ENCODE results near the gene ARHGEF39. TPM values are rescaled to one million over a fixed set of nuclear protein-coding genes. Genes with fewer than 3 reads are reported as not detected.
"Not testable (repeated sequence)": the region's sequence is repeated elsewhere in the genome, so short reads cannot be mapped to it uniquely, and the experiment has no call there.

The ARHGEF39 gene
- total RNA-seq, 1 donor from 2014 or later: 0.48 TPM

DNA sequence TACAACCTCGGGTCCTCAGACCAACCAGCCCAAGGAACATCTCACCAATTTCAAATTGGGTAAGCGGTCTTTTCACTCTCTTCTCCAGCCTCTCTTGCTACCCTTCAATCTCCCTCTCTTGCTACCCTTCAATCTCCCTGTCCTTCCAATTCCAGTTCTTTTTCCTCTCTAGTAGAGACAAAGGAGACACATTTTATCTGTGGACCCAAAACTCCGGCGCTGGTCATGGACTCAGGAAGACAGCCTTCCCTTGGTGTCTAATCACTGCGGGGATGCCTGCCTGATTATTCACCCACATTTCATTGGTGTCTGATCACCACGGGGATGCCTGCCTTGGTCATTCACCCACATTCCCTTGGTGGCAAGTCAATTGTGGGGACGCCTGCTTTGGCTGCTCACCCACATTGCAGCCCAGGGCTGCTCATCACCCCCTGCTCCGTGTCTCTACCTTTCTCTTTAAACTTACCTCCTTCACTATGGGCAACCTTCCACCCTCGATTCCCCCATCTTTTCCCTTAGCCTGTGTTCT, 27.5 kb downstream of the ARHGEF39 start:
- intact Hi-C loops (cut with DNase I): not testable (repeated sequence)

DNA sequence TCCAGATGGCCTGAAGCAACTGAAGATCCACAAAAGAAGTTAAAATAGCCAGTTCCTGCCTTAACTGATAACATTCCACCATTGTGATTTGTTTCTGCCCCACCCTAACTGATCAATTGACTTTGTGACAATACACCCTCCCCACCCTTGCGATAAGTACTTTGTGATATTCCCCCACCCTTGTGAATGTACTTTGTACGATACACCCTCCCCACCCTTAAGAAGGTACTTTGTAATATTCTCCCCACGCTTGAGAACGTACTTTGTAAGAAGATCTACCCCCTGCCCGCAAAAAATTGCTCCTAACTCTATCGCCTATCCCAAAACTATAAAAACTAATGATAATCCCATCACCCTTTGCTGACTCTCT, 28.1 kb downstream of the ARHGEF39 start:
- DNase-seq (ENCODE audit: low spot score); intact Hi-C loops (cut with DNase I): not testable (repeated sequence)

More for the DNA sequence above, 27.5 kb downstream of the ARHGEF39 start:
- DNase-seq (ENCODE audit: low spot score): not testable (repeated sequence)

DNA sequence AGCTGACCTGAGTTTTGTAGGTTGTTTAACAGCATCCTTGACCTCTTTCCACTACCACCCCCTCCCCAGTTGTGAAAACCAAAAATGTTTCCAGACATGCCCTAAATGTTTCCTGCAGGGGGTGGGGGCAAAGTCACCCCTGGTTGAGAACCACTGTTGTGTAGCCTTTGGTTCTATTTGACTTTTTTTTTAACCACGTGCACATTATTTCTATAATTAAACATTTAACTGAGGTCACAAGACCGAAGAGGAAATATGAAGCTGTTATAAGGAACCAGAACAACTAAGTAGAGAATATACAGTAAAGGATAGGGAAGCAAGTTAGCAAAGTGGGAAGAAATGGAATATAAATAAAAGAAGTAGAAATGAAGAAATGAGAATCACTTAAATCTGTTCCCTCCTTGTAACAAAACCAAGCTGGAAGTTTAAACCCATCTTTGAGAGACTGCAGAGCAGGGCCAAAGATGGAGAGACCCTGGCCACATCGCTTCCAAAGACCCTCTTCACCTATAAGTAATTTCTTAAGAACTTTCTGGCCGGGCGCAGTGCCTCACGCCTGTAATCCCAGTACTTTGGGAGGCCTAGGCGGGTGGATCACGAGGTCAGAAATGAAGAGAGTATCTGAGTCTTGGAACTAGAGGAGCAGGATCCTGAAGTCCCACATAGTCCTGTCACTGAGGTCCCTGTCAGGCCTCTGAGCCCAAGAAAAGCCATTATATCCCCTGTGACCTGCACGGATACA, 28.7 kb downstream of the ARHGEF39 start:
- intact Hi-C loops (cut with DNase I): no loop called here
- DNase-seq (ENCODE audit: low spot score): no peak

DNA sequence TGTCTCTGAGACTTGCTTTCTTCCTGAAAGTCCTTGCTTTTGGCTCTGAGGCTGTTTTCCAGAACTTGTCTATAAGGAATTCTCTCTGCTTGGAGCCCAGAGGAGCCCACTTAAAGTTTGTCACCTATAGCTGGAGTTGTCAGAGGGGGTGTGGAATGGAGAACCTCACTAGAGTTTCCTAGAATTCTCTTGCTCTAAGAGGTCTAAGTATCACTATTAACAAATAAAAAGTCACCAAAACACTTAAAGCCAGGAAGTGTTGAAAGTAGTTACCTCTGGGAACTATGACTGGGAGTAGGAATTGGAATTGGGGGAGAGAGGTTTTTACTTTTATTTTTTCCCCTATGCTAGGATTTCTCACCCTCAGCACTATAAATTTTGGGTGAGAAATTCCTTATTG, 29.3 kb downstream of the ARHGEF39 start:
- intact Hi-C loops (cut with DNase I): no loop called here
- DNase-seq (ENCODE audit: low spot score): no peak

DNA sequence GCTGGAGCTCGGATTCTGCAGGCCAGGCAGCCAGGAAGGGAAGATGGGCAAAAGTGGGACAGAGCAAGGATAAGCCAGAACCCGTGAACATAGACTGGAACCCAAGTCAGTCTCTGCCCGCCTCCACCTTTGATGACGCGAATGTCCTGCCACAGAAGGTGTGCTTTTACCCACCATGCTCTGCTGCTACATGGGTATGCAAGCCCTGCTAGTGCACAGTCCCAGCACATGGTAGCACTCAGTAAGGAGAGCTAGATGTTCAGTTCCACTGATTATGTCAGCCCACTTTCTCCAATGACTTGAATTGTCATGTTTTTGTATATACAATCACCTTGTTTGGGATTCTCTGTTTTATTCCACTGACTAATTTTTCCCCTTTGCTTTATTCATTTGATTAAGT, 35.4 kb downstream of the ARHGEF39 start:
- intact Hi-C loops (cut with DNase I): no loop called here
- no peak for DNase-seq (ENCODE audit: low spot score)

DNA sequence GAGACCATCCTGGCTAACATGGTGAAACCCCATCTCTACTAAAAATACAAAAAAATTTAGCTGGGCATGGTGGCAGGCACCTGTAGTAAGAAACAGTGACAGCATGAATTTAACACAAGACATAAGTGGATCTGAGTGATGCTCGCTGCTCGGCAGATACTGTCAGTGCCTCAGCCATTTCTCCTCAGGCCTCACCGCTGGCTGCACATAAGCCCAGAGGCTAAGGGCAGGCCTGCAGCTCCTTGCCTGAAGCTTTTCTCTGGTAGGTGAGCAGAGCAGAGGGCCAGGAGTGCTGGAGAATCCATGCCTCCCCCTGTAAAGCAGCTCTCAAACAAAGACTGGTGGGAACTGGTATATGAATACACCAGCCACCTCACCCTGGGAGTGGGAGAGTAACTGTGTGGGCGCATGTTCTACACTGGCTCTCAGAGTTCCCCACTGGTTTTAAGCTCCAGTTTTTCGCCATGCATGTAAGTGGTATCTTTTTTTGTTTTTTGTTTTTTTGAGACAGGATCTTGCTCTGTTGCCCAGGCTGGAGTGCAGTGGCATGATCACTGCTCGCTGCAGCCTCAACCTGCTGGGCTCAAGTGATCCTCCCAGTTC, 36.5 kb downstream of the ARHGEF39 start:
- DNase-seq (ENCODE audit: low spot score): peak; percentile 20
- intact Hi-C loops (cut with DNase I): no loop called here

DNA sequence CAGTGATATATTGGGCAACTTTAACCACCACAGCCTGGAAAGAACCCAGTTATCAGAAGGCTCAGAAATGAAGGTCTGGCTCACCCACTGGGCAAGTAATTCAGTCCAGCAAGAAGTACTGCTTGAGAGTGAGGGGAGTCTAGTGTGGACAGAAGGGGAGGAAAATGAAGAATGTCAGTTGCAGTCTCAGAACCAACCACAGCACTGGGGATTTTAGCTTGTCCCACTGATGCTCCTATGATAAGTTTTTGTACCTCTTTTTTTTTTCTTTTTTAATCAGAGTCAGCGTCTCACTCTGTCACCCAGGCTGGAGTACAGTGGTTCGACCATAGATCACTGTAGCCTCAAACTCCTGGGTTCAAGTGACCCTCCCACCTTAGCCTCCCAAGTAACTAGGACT, 37.4 kb downstream of the ARHGEF39 start:
- intact Hi-C loops (cut with DNase I): no loop called here
- no peak for DNase-seq (ENCODE audit: low spot score)

DNA sequence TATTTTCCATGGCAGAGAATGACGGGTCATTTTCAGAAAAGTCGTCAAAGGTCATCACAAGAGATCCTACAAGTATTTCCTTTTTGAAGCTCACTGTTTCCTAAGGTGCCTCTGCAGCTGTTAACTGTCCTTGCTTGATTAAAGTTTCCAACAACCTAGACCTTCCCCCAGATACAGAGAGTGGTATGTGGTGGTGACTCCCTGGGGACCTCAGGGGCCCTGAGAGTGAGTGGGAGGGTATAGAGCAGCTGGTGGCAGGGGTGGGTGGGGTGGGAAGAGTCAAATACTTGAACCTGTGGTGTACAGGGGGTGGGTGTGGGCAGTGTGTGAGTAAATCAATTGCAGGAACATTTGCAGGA, 45.2 kb downstream of the ARHGEF39 start:
- intact Hi-C loops (cut with DNase I): no loop called here
- no peak for DNase-seq (ENCODE audit: low spot score)

DNA sequence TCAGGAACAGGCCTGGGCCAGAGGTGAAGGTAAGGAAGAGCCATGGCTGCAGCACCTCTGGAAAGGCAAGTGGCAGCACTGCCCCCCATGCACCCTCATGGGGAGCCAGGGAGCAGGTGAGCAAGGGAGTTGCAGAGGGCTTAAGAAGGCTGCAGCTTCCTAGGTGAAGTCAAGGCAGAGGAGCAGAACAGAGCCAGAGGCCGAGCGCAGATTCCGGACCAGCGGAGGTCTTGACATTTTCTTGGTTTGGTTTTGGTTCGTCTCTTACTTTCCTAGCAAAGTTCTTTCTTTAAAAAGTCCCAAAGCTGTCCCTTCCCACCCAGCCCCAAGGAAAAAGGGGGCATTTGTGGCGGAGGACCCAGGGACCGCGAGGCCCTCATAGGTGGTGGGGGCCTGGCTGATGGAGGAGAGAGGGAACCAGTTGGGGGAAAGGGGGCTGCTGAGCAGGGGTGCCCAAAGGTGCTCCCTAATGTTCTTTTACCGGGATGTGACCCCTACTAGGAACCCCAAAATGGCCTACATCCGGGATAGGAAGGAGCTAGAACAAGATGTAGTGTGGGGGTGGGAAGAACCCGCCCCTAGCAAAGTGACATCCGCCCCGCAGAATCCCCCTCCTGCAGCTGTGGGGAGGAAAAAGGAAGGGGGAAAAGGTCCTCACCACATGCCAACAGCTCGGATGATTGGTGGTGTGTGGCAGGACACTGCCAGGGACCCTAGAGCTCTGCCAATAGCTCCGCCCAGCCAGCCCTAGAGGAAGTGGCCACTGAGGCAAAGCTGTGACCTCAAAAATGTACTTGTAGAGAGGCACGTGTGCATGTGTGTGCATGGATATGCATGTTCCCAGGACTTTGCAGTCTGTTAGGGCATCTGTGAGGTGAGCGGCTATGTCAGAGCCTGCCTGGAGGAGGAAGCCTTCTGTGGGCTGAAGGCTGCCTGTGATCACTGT, 45.9 kb downstream of the ARHGEF39 start:
- intact Hi-C loops (cut with DNase I): no loop called here

DNA sequence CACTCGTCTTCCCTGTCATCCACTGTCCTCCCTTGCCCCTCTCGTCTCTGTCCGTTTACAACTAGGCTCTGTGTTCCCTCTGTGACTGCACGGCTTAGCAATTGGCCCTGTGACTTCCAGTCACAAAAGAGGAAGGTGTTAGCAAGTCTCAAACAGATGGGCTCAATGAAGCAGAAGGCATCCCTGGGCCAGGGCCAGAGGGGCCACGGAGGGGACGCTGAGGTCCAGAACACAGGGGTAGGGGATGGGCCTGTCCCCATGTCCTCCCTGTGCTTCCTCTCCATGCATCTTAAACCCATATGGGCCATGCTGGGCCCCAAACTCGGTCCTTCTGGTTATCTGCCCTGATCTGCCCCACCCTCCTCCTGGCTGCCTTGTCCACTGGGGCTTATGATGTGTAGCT, 46.7 kb downstream of the ARHGEF39 start, which contains the start of gene CD72:
Gene CD72, minus strand, starts transcription at position 89 of the 403 bp plus-strand sequence. CDS start 110 bp downstream, outside the sequence.
- DNase-seq (ENCODE audit: low spot score): no peak
- intact Hi-C loops (cut with DNase I): no loop called here

More for the DNA sequence above, 45.9 kb downstream of the ARHGEF39 start:
- DNase-seq (ENCODE audit: low spot score): no peak

DNA sequence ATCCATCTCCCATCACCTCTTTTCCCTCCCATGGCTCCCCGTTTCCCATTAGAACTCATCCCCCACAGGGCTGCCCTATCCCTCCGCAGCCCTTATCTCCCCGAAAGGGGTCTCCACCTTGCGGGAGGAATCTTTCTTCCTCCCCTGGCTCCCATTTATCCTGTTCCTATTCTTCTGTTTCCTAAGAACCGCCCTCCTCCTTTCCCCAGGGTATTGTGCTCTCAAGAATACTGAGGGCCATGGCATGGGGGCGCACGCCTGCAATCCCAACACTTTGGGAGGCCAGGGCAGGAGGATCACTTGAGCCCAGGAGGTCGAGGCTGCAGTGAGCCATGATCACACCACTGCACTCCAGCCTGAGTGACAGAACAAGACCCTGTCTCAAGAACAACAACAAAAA, 47.4 kb downstream of the ARHGEF39 start:
- intact Hi-C loops (cut with DNase I): no loop called here
- no peak for DNase-seq (ENCODE audit: low spot score)

DNA sequence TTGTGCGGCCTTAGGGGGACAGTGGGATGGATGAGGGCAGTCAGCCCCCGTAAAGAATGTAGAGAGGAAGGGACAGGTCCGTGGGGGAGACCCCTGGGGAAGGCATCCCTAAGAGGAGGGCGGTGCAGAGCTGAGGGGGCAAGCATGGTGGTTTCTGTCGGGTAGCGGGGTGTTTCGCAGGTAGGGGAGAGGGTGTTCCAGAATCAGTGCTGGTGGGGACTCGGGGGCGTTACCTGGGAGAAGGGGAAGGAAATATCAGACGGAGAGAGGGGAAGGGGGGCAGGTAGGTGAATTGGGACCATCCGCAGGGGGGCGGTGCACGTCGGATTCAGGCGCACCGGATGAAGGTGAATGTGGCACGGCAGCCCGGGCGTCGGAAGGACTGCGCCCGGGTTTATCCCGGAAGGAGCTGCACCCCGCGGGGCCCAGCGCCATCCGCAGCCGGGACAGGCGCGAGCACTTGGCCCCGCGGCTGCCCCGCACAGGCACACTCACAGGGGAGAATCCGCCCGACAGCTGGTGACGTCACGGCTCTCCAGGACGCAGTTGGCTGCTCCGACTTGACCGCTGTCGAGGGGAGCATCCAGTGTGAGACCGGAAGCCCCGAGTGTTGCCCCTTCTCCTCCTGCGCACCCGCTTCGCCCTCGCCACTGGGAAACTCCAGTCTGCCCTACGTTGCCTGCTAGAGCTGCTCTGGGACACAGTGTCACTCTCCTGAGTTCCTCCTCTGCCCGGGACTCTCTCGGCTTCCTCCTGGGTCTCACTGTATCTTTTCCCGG, 48.1 kb downstream of the ARHGEF39 start:
- peak; percentile 83 for DNase-seq (ENCODE audit: low spot score)
- intact Hi-C loops (cut with DNase I): no loop called here

DNA sequence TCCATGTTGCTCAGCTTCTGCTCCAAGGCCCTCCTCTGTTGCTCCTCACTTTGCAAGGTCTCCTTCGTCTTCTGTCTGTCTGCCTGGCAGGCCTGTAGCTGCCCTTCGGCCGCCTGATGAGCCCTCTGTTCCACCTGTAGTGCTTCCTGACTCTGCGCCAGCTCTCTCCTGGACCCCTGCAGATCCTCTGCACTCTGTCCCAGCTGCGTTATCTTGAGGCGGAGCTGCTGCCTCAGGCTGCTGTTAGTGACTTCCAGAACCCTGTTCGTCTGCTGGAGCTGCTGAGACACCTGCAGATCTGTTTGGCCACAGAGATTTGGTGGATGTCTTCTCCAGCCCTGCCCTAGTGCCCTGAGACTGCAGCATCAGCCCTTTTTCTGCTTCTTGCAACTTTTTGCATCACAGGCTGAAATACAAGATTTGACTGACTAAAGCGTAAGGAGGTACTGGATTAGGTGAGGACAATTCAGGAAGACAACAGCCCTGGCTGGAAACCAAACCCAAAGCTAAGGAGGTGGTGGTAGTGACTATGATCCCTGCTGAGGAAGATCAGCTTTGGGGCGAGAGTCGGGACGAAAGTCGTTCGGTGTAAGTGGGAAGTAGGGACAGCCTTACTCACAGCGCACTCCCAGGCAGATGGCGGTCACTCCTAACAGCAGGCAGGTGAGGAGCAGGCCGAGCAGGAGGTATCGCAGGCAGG, 48.9 kb downstream of the ARHGEF39 start:
- intact Hi-C loops (cut with DNase I): no loop called here
- DNase-seq (ENCODE audit: low spot score): no peak

DNA sequence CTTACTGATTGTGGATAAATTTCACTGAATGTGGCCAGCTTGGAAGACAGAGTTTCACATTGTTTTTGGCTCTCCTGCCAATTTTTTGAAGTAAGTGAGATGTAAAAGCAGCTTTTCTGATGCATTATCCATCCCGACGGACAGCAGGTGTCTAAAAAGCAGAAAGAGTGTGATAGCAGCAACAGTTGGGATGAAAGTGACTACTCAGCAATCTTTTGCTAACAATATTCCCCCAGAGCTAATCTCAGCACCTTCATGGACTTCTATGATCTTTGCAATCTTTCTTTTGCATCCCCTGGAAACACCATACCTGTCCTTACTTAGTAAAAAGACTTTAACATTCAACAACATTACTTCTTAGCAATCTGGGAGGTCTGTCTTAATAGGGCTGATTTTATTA, 52.2 kb downstream of the ARHGEF39 start:
- intact Hi-C loops (cut with DNase I): no loop called here
- no peak for DNase-seq (ENCODE audit: low spot score)

DNA sequence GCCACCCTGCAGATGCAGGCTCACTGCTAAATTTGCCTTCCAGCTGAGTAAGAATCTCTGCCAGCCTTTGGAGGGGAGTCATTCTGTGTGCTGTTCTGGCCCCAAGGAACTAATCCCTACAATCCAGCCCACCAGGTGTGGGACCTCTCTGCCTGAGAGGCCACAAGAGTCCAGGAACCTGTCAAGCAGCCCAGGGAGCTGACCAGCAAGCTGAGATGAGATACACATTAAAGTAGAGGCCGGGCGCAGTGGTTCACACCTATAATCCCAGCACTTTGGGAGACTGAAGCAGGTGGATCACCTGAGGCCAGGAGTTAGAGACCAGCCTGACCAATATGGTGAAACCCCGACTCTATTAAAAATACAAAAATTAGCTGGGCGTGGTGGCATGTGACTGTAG, 52.9 kb downstream of the ARHGEF39 start:
- DNase-seq (ENCODE audit: low spot score); intact Hi-C loops (cut with DNase I): not testable (repeated sequence)

DNA sequence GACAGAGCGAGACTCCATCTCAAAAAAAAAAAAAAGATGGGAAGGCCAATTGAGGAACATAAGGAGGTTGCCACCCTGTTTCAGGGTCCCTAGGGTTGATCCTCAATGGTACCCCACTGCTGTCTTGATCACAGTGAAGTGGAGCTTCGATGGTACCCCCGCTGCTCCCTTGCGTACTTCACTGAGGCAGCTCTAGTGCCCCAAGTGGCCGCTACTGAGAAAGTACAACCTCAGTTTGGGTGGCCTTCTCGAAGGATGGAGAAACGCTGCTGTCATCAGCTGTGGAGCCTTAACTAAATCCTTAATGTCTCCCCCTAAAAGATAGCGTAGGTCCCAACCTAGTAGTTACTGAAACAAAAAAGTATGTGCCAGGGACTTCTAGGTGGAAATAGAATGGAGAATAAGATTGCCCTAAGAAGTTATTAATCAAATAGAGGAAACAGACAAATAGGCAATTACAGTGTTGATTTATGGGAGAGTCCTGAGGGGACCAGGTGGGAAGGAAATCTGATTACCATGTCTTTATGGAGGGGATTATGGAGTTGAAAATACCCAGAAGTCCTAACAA, 53.7 kb downstream of the ARHGEF39 start:
- no peak for DNase-seq (ENCODE audit: low spot score)
- intact Hi-C loops (cut with DNase I): no loop called here

DNA sequence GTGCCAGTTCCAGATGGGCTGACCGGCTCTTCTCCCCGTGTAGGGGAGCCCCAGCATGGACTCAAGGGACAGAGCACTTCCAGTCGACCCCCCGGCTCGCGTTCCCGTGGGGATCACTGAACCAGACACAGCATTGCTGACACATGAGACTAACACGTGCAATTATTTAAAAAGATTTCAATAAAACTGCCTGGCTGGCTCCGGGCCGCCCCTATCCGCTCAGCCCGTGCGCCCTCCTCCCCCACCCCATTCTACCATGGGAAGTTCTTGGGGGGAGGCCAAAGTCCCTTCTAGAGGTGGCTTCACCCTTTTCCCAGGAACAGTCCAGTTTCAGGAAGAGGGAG, 55.2 kb downstream of the ARHGEF39 start:
- intact Hi-C loops (cut with DNase I): loop anchor here (5.0 to 10.0 kb wide), 3 partner anchors 38 to 535 kb away; partner anchors contain the start of genes ATOSB, FANCG and VCP
- no peak for DNase-seq (ENCODE audit: low spot score)
